ENCODE measurements around the gene MSANTD7.

Gene MSANTD7

DNA sequence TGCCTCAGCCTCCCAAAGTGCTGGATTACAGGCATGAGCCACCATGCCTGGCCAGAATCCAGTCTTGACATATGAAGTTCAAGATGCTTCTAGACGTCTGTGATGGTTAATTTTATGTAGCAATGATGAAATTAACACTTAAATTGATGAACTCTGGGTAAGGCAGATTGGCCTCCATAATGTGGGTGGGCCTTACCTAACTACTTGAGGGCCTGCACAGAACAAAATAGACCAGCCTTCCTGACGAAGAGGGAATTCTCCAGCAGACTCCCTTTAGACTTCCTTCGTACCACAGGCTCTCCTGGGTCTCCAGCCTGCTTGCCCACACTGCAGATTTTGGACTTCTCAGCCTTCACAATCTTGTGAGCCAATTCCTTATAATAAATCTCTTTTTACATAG is 5.0 kb upstream of the MSANTD7 start:
- Histone ChIP-seq H3K9ac (ENCODE audit: low read length) (no peak overlapping the region), H3K36me3 (ENCODE audit: insufficient read depth, low read length) (peaks cover 3% of the 10 kb centered on the region; the same call in 1 of the 2 replicates), H3F3A (ENCODE audit: insufficient read depth, low read length) (no peaks in the 10 kb centered on the region), H3K4me1 (ENCODE audit: insufficient read depth, low read length, severe bottlenecking) (peaks cover 11% of the 10 kb centered on the region), H3K27ac (ENCODE audit: low read depth, low read length, poor library complexity, severe bottlenecking) (no peak overlapping the region), H3K27me3 (ENCODE audit: insufficient read depth, low read length) (no peaks in the 10 kb centered on the region), H3K4me3 (ENCODE audit: low read depth, low read length, poor library complexity, severe bottlenecking) (no peak overlapping the region), H3K4me2 (ENCODE audit: low read length) (no peak overlapping the region), H4K20me1 (ENCODE audit: insufficient read depth, low read length) (no peaks in the 10 kb centered on the region), H3K9me2 (ENCODE audit: low read depth, low read length) (no peaks in the 10 kb centered on the region), H2AFZ (ENCODE audit: low read length) (no peak overlapping the region), H3K79me2 (ENCODE audit: insufficient read depth, low read length) (no peaks in the 10 kb centered on the region), H3K9me3 (ENCODE audit: low read length) (no peaks in the 10 kb centered on the region)
- TF ChIP-seq, protein P1, sequence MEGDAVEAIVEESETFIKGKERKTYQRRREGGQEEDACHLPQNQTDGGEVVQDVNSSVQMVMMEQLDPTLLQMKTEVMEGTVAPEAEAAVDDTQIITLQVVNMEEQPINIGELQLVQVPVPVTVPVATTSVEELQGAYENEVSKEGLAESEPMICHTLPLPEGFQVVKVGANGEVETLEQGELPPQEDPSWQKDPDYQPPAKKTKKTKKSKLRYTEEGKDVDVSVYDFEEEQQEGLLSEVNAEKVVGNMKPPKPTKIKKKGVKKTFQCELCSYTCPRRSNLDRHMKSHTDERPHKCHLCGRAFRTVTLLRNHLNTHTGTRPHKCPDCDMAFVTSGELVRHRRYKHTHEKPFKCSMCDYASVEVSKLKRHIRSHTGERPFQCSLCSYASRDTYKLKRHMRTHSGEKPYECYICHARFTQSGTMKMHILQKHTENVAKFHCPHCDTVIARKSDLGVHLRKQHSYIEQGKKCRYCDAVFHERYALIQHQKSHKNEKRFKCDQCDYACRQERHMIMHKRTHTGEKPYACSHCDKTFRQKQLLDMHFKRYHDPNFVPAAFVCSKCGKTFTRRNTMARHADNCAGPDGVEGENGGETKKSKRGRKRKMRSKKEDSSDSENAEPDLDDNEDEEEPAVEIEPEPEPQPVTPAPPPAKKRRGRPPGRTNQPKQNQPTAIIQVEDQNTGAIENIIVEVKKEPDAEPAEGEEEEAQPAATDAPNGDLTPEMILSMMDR (IDR thresholded peaks at IDR 0.05; ENCODE audit: low read length) = no peak
- no peak for TF ChIP-seq EZH2 (IDR thresholded peaks at IDR 0.05; ENCODE audit: borderline replicate concordance, low read length)

DNA sequence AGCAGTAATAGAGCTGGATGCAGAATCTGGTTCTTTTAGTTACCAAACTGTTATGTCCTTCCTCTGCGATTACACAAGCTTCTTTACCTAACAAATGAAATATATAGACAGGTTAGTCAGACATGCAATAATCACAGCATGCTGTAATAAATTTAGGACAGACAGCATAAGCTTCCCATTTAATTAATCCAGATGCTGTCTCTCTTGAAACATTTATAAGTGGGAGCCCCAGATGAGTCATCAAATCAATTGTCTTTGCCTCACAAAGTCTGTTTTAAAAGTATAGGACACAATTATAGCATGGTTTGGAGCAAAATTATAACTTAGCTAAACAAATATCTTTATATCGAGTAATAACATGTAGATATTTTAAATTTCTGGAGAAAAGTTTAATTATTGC is 1.9 kb upstream of the MSANTD7 start:
- Histone ChIP-seq H3K4me1 (ENCODE audit: insufficient read depth, low read length, severe bottlenecking) (peaks cover 20% of the 10 kb centered on the region), H3K27ac (ENCODE audit: low read depth, low read length, poor library complexity, severe bottlenecking) (no peak overlapping the region), H3K9ac (ENCODE audit: low read length) (no peak overlapping the region)

DNA sequence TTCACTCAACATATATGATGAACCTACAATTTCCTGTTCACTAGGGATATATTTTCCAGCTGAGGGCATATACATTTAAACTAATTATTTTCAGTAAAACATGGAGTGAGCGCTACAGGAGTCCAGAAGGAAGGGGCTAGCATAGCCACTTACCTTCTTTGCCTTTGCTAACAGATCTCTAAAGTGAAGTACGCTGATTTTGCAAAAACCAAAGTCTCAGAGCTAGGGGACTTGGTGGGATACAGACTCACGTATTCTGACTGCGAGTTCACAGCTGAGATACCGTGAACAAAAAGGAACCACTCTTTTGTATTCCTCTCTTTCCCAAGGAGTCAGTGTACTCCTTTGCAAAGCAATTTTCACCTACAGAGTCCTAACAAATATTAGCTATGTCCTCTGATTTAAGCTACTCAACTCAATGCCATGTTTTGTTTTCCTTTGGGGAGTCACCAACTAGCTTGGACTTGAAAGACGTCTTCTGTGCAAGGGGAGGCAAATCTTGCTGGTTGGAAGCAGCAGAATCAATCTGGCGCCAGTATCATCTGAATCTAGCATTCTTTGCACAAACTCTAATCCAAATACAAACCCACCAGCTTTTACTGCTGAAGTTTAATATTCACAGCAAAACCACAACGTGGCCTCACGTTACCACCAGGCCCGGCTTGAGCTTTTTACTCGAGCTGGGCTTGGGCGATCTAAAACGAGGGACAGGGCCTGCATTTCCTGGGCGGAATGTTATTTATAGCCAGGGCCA is 926 bp upstream of the MSANTD7 start:
- Histone ChIP-seq H3K79me2 (ENCODE audit: insufficient read depth, low read length) (peaks cover 25% of the 10 kb centered on the region), H3K9me3 (ENCODE audit: low read length) (no peaks in the 10 kb centered on the region), H2AFZ (ENCODE audit: low read length) (no peak overlapping the region), H3K4me3 (ENCODE audit: low read depth, low read length, poor library complexity, severe bottlenecking) (peak overlapping the region; percentile 89), H3K4me2 (ENCODE audit: low read length) (peak overlapping the region; percentile 93), H3K36me3 (ENCODE audit: insufficient read depth, low read length) (peaks cover 26% of the 10 kb centered on the region), H3K27ac (ENCODE audit: low read depth, low read length, poor library complexity, severe bottlenecking) (peak overlapping the region; percentile 47), H4K20me1 (ENCODE audit: insufficient read depth, low read length) (no peaks in the 10 kb centered on the region), H3F3A (ENCODE audit: insufficient read depth, low read length) (no peaks in the 10 kb centered on the region), H3K27me3 (ENCODE audit: insufficient read depth, low read length) (no peaks in the 10 kb centered on the region), H3K4me1 (ENCODE audit: insufficient read depth, low read length, severe bottlenecking) (peaks cover 20% of the 10 kb centered on the region), H3K9ac (ENCODE audit: low read length) (peak overlapping the region; percentile 82), H3K9me2 (ENCODE audit: low read depth, low read length) (no peaks in the 10 kb centered on the region)
- TF ChIP-seq, protein P1 (IDR thresholded peaks at IDR 0.05; ENCODE audit: low read length) = no peak
- no peak for TF ChIP-seq EZH2 (IDR thresholded peaks at IDR 0.05; ENCODE audit: borderline replicate concordance, low read length)

More for the DNA sequence above, 1.9 kb upstream of the MSANTD7 start:
- peaks cover 25% of the 10 kb centered on the region for H3K79me2 ChIP-seq (ENCODE audit: insufficient read depth, low read length)
- no peak overlapping the region for H2AFZ ChIP-seq (ENCODE audit: low read length)
- H3K36me3 ChIP-seq (ENCODE audit: insufficient read depth, low read length) = peaks cover 16% of the 10 kb centered on the region
- H3K4me3 ChIP-seq (ENCODE audit: low read depth, low read length, poor library complexity, severe bottlenecking) = no peak overlapping the region
- H3K9me3 ChIP-seq (ENCODE audit: low read length) = no peaks in the 10 kb centered on the region
- no peak overlapping the region for H3K4me2 ChIP-seq (ENCODE audit: low read length)
- H3K27me3 ChIP-seq (ENCODE audit: insufficient read depth, low read length) = no peaks in the 10 kb centered on the region
- no peaks in the 10 kb centered on the region for H4K20me1 ChIP-seq (ENCODE audit: insufficient read depth, low read length)
- H3F3A ChIP-seq (ENCODE audit: insufficient read depth, low read length) = no peaks in the 10 kb centered on the region
- H3K9me2 ChIP-seq (ENCODE audit: low read depth, low read length) = no peaks in the 10 kb centered on the region
- TF ChIP-seq, protein P1 (IDR thresholded peaks at IDR 0.05; ENCODE audit: low read length) = no peak
- TF ChIP-seq EZH2 (IDR thresholded peaks at IDR 0.05; ENCODE audit: borderline replicate concordance, low read length) = no peak
